ENCODE data around the gene CHST1.

GRCh38 chr11:45624095-45624494, 41.3 kb downstream of the CHST1 start:
- no peak for TF ChIP-seq POLR2AphosphoS5 (IDR thresholded peaks at IDR 0.05; ENCODE audit: low read depth)
- TF ChIP-seq SPI1 (IDR thresholded peaks at IDR 0.05; ENCODE audit: borderline replicate concordance, low read depth) = no peak
- no peak for TF ChIP-seq CTCF (IDR thresholded peaks at IDR 0.05; ENCODE audit: insufficient read depth, low read length)
- TF ChIP-seq REST (IDR thresholded peaks at IDR 0.05; ENCODE audit: insufficient replicate concordance, low read depth) = no peak
- TF ChIP-seq GABPA (IDR thresholded peaks at IDR 0.05; ENCODE audit: low read depth) = no peak
